ENCODE measurements around the gene CELSR2.
"Not testable (repeated sequence)": the region's sequence is repeated elsewhere in the genome, so short reads cannot be mapped to it uniquely, and the experiment has no call there.

CELSR2 gene

GRCh38 chr1:109282497-109282951 is 33.2 kb downstream of the CELSR2 start:
- Histone ChIP-seq H3K4me3 (ENCODE audit: low read depth in 1 of 2, low read length in 2 of 2) (peak overlapping the region; percentile 56 to 82), H3K27ac (ENCODE audit: low read length) (peak overlapping the region; percentile 88), H3K4me2 (ENCODE audit: insufficient read depth, low read length) (peak overlapping the region; percentile 83), H3K9ac (ENCODE audit: low read depth, low read length) (peak overlapping the region; percentile 73), H3K27me3 (ENCODE audit: insufficient read depth, low read length, poor library complexity) (no peaks in the 10 kb centered on the region), H3K9me3 (ENCODE audit: insufficient read depth, low read length, severe bottlenecking) (no peaks in the 10 kb centered on the region), H2AFZ (ENCODE audit: low read depth, low read length) (peak overlapping the region; percentile 84), H3K36me3 (ENCODE audit: insufficient read depth, low read length) (peaks cover 40% of the 10 kb centered on the region), H4K20me1 (ENCODE audit: insufficient read depth, low read length) (peaks cover 6% of the 10 kb centered on the region; the same call in 1 of the 2 replicates), H3K4me1 (ENCODE audit: insufficient read depth, low read length) (peaks cover 26% of the 10 kb centered on the region), H3K79me2 (ENCODE audit: insufficient read depth, low read length) (peaks cover 19% of the 10 kb centered on the region)
- DNase-seq (no peak), ATAC-seq (ENCODE audit: insufficient read depth, low read depth) (no peak)
- no peak for TF ChIP-seq EZH2 (IDR thresholded peaks at IDR 0.05; ENCODE audit: borderline replicate concordance, low read depth, low read length, severe bottlenecking)
- TF ChIP-seq, protein P1, sequence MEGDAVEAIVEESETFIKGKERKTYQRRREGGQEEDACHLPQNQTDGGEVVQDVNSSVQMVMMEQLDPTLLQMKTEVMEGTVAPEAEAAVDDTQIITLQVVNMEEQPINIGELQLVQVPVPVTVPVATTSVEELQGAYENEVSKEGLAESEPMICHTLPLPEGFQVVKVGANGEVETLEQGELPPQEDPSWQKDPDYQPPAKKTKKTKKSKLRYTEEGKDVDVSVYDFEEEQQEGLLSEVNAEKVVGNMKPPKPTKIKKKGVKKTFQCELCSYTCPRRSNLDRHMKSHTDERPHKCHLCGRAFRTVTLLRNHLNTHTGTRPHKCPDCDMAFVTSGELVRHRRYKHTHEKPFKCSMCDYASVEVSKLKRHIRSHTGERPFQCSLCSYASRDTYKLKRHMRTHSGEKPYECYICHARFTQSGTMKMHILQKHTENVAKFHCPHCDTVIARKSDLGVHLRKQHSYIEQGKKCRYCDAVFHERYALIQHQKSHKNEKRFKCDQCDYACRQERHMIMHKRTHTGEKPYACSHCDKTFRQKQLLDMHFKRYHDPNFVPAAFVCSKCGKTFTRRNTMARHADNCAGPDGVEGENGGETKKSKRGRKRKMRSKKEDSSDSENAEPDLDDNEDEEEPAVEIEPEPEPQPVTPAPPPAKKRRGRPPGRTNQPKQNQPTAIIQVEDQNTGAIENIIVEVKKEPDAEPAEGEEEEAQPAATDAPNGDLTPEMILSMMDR (IDR thresholded peaks at IDR 0.05; ENCODE audit: borderline replicate concordance, extremely low read depth, low read length, poor library complexity, severe bottlenecking), result no peak

GRCh38 chr1:109282952-109283747 is 33.8 kb downstream of the CELSR2 start, which contains the start of gene PSRC1:
TSS of gene PSRC1 (minus strand) at chr1:109283145.
- H4K20me1 ChIP-seq (ENCODE audit: insufficient read depth, low read length), result peaks cover 6% of the 10 kb centered on the region; the same call in 1 of the 2 replicates
- peaks cover 26% of the 10 kb centered on the region for H3K4me1 ChIP-seq (ENCODE audit: insufficient read depth, low read length)
- DNase-seq, result peak; percentile 94
- H3K4me3 ChIP-seq (ENCODE audit: low read depth in 1 of 2, low read length in 2 of 2), result peak within 1 kb of the TSS; percentile 56 to 82
- no peak for TF ChIP-seq EZH2 (IDR thresholded peaks at IDR 0.05; ENCODE audit: borderline replicate concordance, low read depth, low read length, severe bottlenecking)
- TF ChIP-seq, protein P1 (IDR thresholded peaks at IDR 0.05; ENCODE audit: borderline replicate concordance, extremely low read depth, low read length, poor library complexity, severe bottlenecking), result peak; percentile 40
- no peaks in the 10 kb centered on the region for H3K9me3 ChIP-seq (ENCODE audit: insufficient read depth, low read length, severe bottlenecking)
- H3K4me2 ChIP-seq (ENCODE audit: insufficient read depth, low read length), result peak within 1 kb of the TSS; percentile 83
- peak within 1 kb of the TSS; percentile 73 for H3K9ac ChIP-seq (ENCODE audit: low read depth, low read length)
- no peaks in the 10 kb centered on the region for H3K27me3 ChIP-seq (ENCODE audit: insufficient read depth, low read length, poor library complexity)
- H3K27ac ChIP-seq (ENCODE audit: low read length), result peak within 1 kb of the TSS; percentile 88
- peaks cover 33% of the 10 kb centered on the region for H3K36me3 ChIP-seq (ENCODE audit: insufficient read depth, low read length)
- peak; percentile 96 for ATAC-seq (ENCODE audit: insufficient read depth, low read depth)
- peak within 1 kb of the TSS; percentile 84 for H2AFZ ChIP-seq (ENCODE audit: low read depth, low read length)
- peaks cover 19% of the 10 kb centered on the region for H3K79me2 ChIP-seq (ENCODE audit: insufficient read depth, low read length)

DNA sequence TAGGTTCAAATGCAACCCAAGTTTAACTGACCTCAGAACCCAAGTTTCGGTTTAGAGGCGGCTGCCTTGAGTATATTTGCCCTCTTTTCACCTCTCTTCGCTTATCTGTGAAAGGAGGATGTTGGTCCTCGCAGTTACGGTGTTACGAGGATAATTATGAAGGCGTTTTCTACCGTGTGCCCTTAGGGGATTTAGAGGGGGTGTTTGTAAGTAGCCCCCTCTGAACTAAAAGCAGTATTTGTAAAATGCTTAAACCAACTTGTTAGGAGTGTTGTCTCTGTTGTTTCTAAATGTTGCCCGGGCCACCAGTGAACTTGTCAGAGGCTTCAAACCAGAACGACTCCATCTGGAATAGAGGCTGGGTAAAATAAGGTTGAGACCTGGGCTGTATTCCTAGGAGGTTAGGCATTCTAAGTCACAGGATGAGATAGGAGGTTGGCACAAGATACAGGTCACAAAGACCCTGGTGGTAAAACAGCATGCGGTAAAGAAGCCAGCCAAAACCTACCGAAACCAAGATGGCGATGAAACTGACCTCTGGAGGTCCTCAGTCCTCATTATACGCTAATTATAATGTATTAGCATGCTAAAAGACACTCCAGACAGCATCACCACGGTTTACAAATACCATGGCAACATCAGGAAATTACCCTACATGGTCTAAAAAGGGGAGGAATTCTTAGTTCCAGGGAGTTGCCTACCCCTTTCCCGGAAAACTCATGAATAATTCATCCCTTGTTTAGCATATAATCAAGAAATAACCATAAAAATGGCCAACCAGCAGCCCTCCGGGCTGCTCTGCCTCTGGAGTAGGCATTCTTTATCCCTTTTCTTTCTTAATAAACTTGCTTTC is 34.6 kb downstream of the CELSR2 start:
- Histone ChIP-seq H3K4me3 (ENCODE audit: low read depth in 1 of 2, low read length in 2 of 2) (peak overlapping the region; percentile 56 to 82), H3K4me1 (ENCODE audit: insufficient read depth, low read length) (peaks cover 26% of the 10 kb centered on the region), H3K4me2 (ENCODE audit: insufficient read depth, low read length) (peak overlapping the region; percentile 83), H3K9ac (ENCODE audit: low read depth, low read length) (peak overlapping the region; percentile 73), H4K20me1 (ENCODE audit: insufficient read depth, low read length) (peaks cover 6% of the 10 kb centered on the region; the same call in 1 of the 2 replicates), H3K27ac (ENCODE audit: low read length) (peak overlapping the region; percentile 88), H3K9me3 (ENCODE audit: insufficient read depth, low read length, severe bottlenecking) (no peaks in the 10 kb centered on the region), H3K27me3 (ENCODE audit: insufficient read depth, low read length, poor library complexity) (no peaks in the 10 kb centered on the region), H3K36me3 (ENCODE audit: insufficient read depth, low read length) (peaks cover 26% of the 10 kb centered on the region), H2AFZ (ENCODE audit: low read depth, low read length) (peak overlapping the region; percentile 84), H3K79me2 (ENCODE audit: insufficient read depth, low read length) (peaks cover 19% of the 10 kb centered on the region)
- no peak for TF ChIP-seq EZH2 (IDR thresholded peaks at IDR 0.05; ENCODE audit: borderline replicate concordance, low read depth, low read length, severe bottlenecking)
- TF ChIP-seq, protein P1 (IDR thresholded peaks at IDR 0.05; ENCODE audit: borderline replicate concordance, extremely low read depth, low read length, poor library complexity, severe bottlenecking), result no peak
- no peak for DNase-seq
- no peak for ATAC-seq (ENCODE audit: insufficient read depth, low read depth)

- H3K27me3 ChIP-seq (ENCODE audit: insufficient read depth, low read length, poor library complexity); H2AFZ ChIP-seq (ENCODE audit: low read depth, low read length); H4K20me1 ChIP-seq (ENCODE audit: insufficient read depth, low read length); H3K9ac ChIP-seq (ENCODE audit: low read depth, low read length); H3K4me3 ChIP-seq (ENCODE audit: low read depth in 1 of 2, low read length in 2 of 2); DNase-seq; H3K4me2 ChIP-seq (ENCODE audit: insufficient read depth, low read length); H3K27ac ChIP-seq (ENCODE audit: low read length); H3K36me3 ChIP-seq (ENCODE audit: insufficient read depth, low read length); ATAC-seq (ENCODE audit: insufficient read depth, low read depth); H3K9me3 ChIP-seq (ENCODE audit: insufficient read depth, low read length, severe bottlenecking): not testable (repeated sequence)
- peaks cover 19% of the 10 kb centered on the region for H3K4me1 ChIP-seq (ENCODE audit: insufficient read depth, low read length)
- peaks cover 12% of the 10 kb centered on the region for H3K79me2 ChIP-seq (ENCODE audit: insufficient read depth, low read length)
Measured at GRCh38 chr1:109286762-109287161, 37.4 kb downstream of the CELSR2 start.

All from DND-41 (cell line).